BE2C (cell line): ENCODE data around the gene NKX6-1.

ENCODE experiments used
- DNase-seq: peaks from one replicate; pipeline ENCODE4 v3.0.0-alpha.2; 2020
- H3K27me3 ChIP-seq: fragments of 250-450 bp; sonication (Bioruptor Pico); 2 replicates; pipeline ENCODE4 v1.5.1; 2020; ENCODE audit warnings: mild to moderate bottlenecking
- H3K36me3 ChIP-seq: fragments of 250-450 bp; sonication (Bioruptor Pico); 2 replicates; pipeline ENCODE4 v1.5.1; 2020; ENCODE audit warnings: mild to moderate bottlenecking
- H3K4me1 ChIP-seq: fragments of 250-450 bp; sonication (Bioruptor Pico); 2 replicates; pipeline ENCODE4 v1.5.1; 2020
- H3K4me3 ChIP-seq: 2 replicates; pipeline ENCODE4 v1.5.1; 2011; ENCODE audit warnings: low read depth, low read length
- H3K9me3 ChIP-seq: fragments of 250-450 bp; sonication (Bioruptor Pico); 2 replicates; pipeline ENCODE4 v1.5.1; 2020
- TF ChIP-seq, protein P1 (sequence below): IDR thresholded peaks from 2 replicates; pipeline ENCODE4 v1.5.1; 2012; ENCODE audit warnings: mild to moderate bottlenecking, low read depth, low read length

Gene NKX6-1

DNA sequence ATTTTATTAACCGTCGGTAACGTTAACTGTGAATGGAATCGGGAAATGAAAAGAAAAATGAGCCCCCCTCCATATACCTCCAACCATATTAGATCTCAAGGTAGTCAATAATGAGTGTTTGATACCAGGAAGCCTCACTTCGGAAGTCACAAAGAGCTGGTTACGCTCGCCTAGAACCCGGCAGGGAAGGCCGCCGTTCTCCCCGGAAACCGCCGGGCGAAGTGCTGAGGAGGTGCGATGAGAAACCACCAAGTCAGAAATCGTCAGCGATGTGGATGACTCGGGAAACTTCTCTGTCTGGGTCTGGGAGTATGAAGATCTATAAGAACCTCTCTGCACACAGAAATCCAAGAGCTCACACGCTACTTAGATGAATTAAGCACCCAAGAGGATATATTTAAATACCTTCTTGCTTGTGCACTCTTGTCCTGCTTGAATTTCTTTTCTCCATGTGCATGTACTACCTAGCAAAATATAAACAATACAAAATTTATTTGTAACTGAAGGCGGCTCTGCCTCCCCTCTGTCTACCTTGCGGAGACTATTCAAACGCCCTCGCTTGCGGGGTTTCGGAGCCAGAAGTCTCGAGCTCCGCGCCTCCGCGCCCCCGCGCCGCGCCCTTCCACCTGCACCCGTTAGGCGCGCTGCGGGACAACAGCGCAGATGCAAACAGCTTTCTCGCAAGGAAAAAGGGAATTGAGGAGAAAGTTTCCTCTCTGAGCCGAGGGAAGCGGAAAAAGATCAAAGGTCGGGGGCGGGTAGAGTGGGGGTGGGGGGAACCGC is 17.8 kb downstream of the NKX6-1 start:
- H3K36me3 ChIP-seq: no peaks in the 10 kb centered on the region
- no peak overlapping the region for H3K4me3 ChIP-seq
- H3K4me1 ChIP-seq: no peaks in the 10 kb centered on the region; the same call in none of the 2 replicates
- H3K27me3 ChIP-seq: no peaks in the 10 kb centered on the region
- TF ChIP-seq, protein P1, sequence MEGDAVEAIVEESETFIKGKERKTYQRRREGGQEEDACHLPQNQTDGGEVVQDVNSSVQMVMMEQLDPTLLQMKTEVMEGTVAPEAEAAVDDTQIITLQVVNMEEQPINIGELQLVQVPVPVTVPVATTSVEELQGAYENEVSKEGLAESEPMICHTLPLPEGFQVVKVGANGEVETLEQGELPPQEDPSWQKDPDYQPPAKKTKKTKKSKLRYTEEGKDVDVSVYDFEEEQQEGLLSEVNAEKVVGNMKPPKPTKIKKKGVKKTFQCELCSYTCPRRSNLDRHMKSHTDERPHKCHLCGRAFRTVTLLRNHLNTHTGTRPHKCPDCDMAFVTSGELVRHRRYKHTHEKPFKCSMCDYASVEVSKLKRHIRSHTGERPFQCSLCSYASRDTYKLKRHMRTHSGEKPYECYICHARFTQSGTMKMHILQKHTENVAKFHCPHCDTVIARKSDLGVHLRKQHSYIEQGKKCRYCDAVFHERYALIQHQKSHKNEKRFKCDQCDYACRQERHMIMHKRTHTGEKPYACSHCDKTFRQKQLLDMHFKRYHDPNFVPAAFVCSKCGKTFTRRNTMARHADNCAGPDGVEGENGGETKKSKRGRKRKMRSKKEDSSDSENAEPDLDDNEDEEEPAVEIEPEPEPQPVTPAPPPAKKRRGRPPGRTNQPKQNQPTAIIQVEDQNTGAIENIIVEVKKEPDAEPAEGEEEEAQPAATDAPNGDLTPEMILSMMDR: no peak
- DNase-seq: no peak
- no peaks in the 10 kb centered on the region for H3K9me3 ChIP-seq

DNA sequence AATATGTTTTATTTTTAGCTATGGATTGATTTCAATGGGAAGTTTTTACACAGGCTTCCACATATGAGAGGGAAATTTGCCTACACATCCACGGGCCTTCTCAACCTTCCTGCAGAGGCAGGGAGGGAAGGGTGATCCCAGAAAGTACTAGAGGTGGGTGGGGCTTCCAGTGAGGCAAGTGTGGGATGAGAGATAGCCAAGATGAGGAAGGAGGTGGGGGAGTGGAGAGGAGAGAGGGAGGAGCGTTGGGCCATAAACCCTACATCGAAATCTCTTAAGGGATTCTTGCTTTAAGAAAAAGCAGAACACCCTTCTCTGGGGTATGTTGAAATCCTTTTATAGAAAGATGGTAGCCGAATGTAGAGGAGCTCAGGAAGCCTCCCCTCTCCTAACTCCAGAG is 19.0 kb downstream of the NKX6-1 start:
- H3K4me3 ChIP-seq: no peak overlapping the region
- H3K4me1 ChIP-seq: no peaks in the 10 kb centered on the region; the same call in none of the 2 replicates
- DNase-seq: no peak
- H3K9me3 ChIP-seq: no peaks in the 10 kb centered on the region
- TF ChIP-seq, protein P1: no peak
- H3K36me3 ChIP-seq: no peaks in the 10 kb centered on the region
- H3K27me3 ChIP-seq: no peaks in the 10 kb centered on the region

DNA sequence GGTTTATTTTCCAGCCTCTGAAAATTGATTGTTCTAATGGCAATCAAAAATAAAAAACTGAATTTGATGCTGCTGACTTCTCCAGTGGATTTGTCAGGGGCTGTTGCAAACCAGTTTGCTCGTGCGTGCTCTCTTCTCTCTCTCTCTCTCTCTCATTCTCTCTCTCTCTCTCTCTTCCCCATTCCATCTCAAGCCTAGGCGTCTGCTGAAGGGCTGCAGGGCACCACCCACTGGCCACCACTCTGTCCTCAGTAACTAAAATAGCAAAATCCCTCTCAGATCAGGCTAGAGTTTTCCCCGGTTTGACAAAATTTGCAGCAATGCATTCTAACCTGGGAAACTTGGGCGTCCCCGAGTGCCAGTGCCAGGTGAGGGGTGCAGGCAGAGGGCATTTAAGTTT is 19.4 kb downstream of the NKX6-1 start:
- H3K27me3 ChIP-seq: no peaks in the 10 kb centered on the region
- DNase-seq: peak; percentile 24
- H3K36me3 ChIP-seq: no peaks in the 10 kb centered on the region
- no peaks in the 10 kb centered on the region for H3K9me3 ChIP-seq
- TF ChIP-seq, protein P1: peak; percentile 57
- H3K4me3 ChIP-seq: no peak overlapping the region
- H3K4me1 ChIP-seq: no peaks in the 10 kb centered on the region; the same call in none of the 2 replicates

DNA sequence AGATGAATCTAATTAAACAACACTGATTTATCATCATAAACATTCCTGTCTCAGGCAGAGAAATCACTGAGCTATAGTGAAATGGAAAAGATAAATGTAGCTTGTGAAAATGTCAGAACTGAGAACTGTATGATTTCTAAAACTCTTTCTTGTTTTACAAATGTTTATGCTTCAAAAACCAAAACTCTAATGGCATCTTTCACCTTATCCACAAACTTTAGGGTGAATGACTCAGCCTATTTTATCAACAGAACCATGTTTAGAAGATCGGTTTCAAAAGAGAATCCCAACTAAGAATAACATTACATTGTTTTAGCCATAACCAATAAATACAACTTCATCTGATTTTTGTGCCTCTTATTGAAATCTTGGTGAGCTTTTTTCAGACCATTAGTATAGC is 21.4 kb downstream of the NKX6-1 start:
- no peaks in the 10 kb centered on the region for H3K9me3 ChIP-seq
- no peak overlapping the region for H3K4me3 ChIP-seq
- no peak for DNase-seq
- H3K36me3 ChIP-seq: no peaks in the 10 kb centered on the region
- H3K4me1 ChIP-seq: no peaks in the 10 kb centered on the region; the same call in none of the 2 replicates
- TF ChIP-seq, protein P1: no peak
- H3K27me3 ChIP-seq: no peaks in the 10 kb centered on the region

DNA sequence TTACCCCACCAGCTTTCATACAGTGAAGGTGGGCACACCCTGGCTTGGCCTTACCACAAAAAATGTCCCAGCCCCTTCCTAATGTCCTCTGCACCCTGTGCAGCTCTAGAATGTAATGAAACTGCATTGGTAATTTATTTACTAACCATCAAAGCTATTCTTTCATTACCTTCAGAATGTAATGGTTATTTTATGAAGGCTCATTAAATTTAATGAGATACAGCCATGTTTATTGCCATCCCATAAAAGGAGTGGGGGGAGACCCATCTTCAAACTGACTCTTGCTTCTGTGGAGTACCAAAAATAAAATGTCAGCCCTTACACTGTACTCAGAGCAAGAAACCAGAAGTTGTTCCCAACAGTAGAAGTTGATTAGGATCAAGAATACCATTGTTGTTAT is 25.0 kb downstream of the NKX6-1 start:
- Histone ChIP-seq H3K4me1 (no peaks in the 10 kb centered on the region; the same call in 1 of the 2 replicates), H3K36me3 (no peaks in the 10 kb centered on the region), H3K9me3 (no peaks in the 10 kb centered on the region), H3K4me3 (no peak overlapping the region), H3K27me3 (no peaks in the 10 kb centered on the region)
- TF ChIP-seq, protein P1: no peak
- no peak for DNase-seq

DNA sequence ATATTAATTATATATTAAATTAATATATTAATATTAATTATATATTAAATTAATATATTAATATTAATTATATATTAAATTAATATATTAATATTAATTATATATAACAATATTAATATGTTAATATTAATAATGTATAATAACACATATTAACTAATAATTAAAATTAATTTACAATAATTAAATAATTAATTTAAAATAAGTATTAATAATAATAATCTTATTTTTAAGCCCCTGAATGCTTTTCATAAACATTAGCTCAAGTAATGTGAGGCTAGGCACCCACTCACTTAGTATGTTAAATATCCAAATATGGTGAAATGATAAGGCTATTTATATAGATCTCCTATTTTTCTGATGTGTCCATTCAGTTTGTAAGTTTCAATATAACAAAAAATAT is 26.9 kb downstream of the NKX6-1 start:
- H3K9me3 ChIP-seq: no peaks in the 10 kb centered on the region
- TF ChIP-seq, protein P1: no peak
- H3K27me3 ChIP-seq: no peaks in the 10 kb centered on the region
- H3K36me3 ChIP-seq: no peaks in the 10 kb centered on the region
- H3K4me1 ChIP-seq: no peaks in the 10 kb centered on the region
- no peak for DNase-seq
- no peak overlapping the region for H3K4me3 ChIP-seq
